GM12873 (cell line): ENCODE data around the gene LHX3.

ENCODE experiments used
- CTCF ChIP-seq: IDR thresholded peaks from 2 replicates; pipeline ENCODE4 v1.5.1; 2012; ENCODE audit warnings: low read depth, mild to moderate bottlenecking, moderate library complexity, low read length, control low read depth; ENCODE audit not compliant: insufficient read depth; ENCODE audit errors: missing control alignments

LHX3 gene

GRCh38 chr9:136249877-136250559 is 45.1 kb upstream of the LHX3 start:
- no peak for TF ChIP-seq CTCF

- no peak for TF ChIP-seq CTCF
Observed at GRCh38 chr9:136248951-136249876, 44.3 kb upstream of the LHX3 start.

- no peak for TF ChIP-seq CTCF
Observed at GRCh38 chr9:136247947-136248637, 43.2 kb upstream of the LHX3 start.

GRCh38 chr9:136247551-136247916 is 42.6 kb upstream of the LHX3 start:
- TF ChIP-seq CTCF, result no peak

- no peak for TF ChIP-seq CTCF
Observed at GRCh38 chr9:136246849-136247550, 42.1 kb upstream of the LHX3 start.

- TF ChIP-seq CTCF, result no peak
Observed at GRCh38 chr9:136245219-136246150, 40.6 kb upstream of the LHX3 start, which contains the start of gene QSOX2. QSOX2 (minus strand) TSS chr9:136245812; CDS start chr9:136245803, 9 bp downstream.
